ENCODE measurements around the gene GRIP1. TPM values are rescaled to one million over a fixed set of nuclear protein-coding genes. Genes with fewer than 3 reads are reported as not detected.

GRIP1 gene
- total RNA-seq, 1 experiment from 2014 or later: 0.23 TPM

GRCh38 chr12:66361703-66362102 is 317.2 kb downstream of the GRIP1 start:
- H3K4me3 ChIP-seq (ENCODE audit: low read depth, low read length): no peak overlapping the region
- Mint-ChIP-seq H3K36me3 (ENCODE audit: insufficient read depth, unreplicated experiment) (no peaks in the 10 kb centered on the region), H3K4me1 (ENCODE audit: low read depth, unreplicated experiment) (peaks cover 13% of the 10 kb centered on the region), H3K4me3 (ENCODE audit: unreplicated experiment) (no peak overlapping the region), H3K27me3 (ENCODE audit: insufficient read depth, unreplicated experiment) (peaks cover 2% of the 10 kb centered on the region), H3K27ac (ENCODE audit: unreplicated experiment) (no peak overlapping the region), H3K9me3 (ENCODE audit: unreplicated experiment) (no peaks in the 10 kb centered on the region)
- intact Hi-C loops (cut with micrococcal nuclease; ENCODE audit: unreplicated experiment): no loop called here
- peaks cover 17% of the 10 kb centered on the region for H3K4me1 ChIP-seq
- H3K27me3 ChIP-seq (replicated peaks; ENCODE audit: control insufficient read depth, insufficient read depth, low read length): no peaks in the 10 kb centered on the region
- BruUV-seq (replicated peaks): no TSS peak
- no peak for TF ChIP-seq CTCF (IDR thresholded peaks at IDR 0.05; ENCODE audit: insufficient read depth in 1 of 2, low read depth in 1 of 2, low read length in 1 of 2, severe bottlenecking in 1 of 2, unreplicated experiment in 1 of 2)
- no peaks in the 10 kb centered on the region for H3K9me3 ChIP-seq
- POLR2A ChIA-PET: no interaction called here
- DNase-seq: no peak
- CTCF ChIA-PET: interaction anchor here (0.9 kb wide), 1 partner anchor 10 kb away, joined by 6 read pairs; no protein-coding TSS in a partner anchor
- H3K36me3 ChIP-seq (ENCODE audit: control insufficient read depth, insufficient read depth, low read length): no peaks in the 10 kb centered on the region

GRCh38 chr12:66359300-66359699 is 319.6 kb downstream of the GRIP1 start:
- Histone ChIP-seq H3K27me3 (replicated peaks; ENCODE audit: control insufficient read depth, insufficient read depth, low read length) (no peaks in the 10 kb centered on the region), H3K9me3 (no peaks in the 10 kb centered on the region), H3K4me1 (no peaks in the 10 kb centered on the region), H3K36me3 (ENCODE audit: control insufficient read depth, insufficient read depth, low read length) (no peaks in the 10 kb centered on the region), H3K4me3 (ENCODE audit: low read depth, low read length) (no peak overlapping the region)
- ChIA-PET CTCF (no interaction called here), POLR2A (no interaction called here)
- no TSS peak for BruUV-seq (replicated peaks)
- H3K4me3 Mint-ChIP-seq (ENCODE audit: unreplicated experiment): no peak overlapping the region
- DNase-seq: no peak
- TF ChIP-seq CTCF (IDR thresholded peaks at IDR 0.05; ENCODE audit: insufficient read depth in 1 of 2, low read depth in 1 of 2, low read length in 1 of 2, severe bottlenecking in 1 of 2, unreplicated experiment in 1 of 2): no peak
- intact Hi-C loops (cut with micrococcal nuclease; ENCODE audit: unreplicated experiment): loop anchor here (5.0 kb wide), 1 partner anchor 33 kb away; no protein-coding TSS in a partner anchor
- no peaks in the 10 kb centered on the region for H3K4me1 Mint-ChIP-seq (ENCODE audit: low read depth, unreplicated experiment)
- H3K27ac Mint-ChIP-seq (ENCODE audit: unreplicated experiment): no peak overlapping the region
- H3K9me3 Mint-ChIP-seq (ENCODE audit: unreplicated experiment): no peaks in the 10 kb centered on the region
- no peaks in the 10 kb centered on the region for H3K27me3 Mint-ChIP-seq (ENCODE audit: insufficient read depth, unreplicated experiment)
- no peaks in the 10 kb centered on the region for H3K36me3 Mint-ChIP-seq (ENCODE audit: insufficient read depth, unreplicated experiment)

DNA sequence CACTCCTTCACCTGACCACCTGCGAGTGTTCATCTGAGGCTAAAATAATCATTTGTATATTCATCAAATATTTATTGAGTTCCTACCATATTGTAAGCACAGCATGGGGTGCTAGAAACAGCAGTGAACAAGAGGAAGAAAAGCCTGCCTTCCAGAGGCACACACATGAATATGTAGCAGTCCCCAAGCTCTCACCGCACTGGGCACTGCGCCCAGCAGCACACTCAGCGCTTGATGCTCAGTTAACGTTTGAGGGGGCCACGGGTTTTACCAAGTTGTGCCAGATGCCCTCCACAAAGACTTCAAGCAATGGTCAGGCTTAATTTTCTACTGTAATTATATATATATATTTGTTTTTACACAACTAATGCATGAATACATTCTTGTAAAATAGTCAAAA is 324.6 kb downstream of the GRIP1 start:
- no peak for TF ChIP-seq CTCF (IDR thresholded peaks at IDR 0.05; ENCODE audit: insufficient read depth in 1 of 2, low read depth in 1 of 2, low read length in 1 of 2, severe bottlenecking in 1 of 2, unreplicated experiment in 1 of 2)
- H3K36me3 ChIP-seq (ENCODE audit: control insufficient read depth, insufficient read depth, low read length): no peaks in the 10 kb centered on the region
- no TSS peak for BruUV-seq (replicated peaks)
- POLR2A ChIA-PET: interaction anchor here (0.5 kb wide), 1 partner anchor 184 kb away, joined by 3 read pairs; the partner anchor contains the start of gene TMBIM4
- intact Hi-C loops (cut with micrococcal nuclease; ENCODE audit: unreplicated experiment): loop anchor here (5.0 kb wide), 1 partner anchor 203 kb away; no protein-coding TSS in a partner anchor
- no peak for DNase-seq
- no peaks in the 10 kb centered on the region for H3K4me1 ChIP-seq
- Mint-ChIP-seq H3K36me3 (ENCODE audit: insufficient read depth, unreplicated experiment) (no peaks in the 10 kb centered on the region), H3K4me3 (ENCODE audit: unreplicated experiment) (no peak overlapping the region), H3K4me1 (ENCODE audit: low read depth, unreplicated experiment) (no peaks in the 10 kb centered on the region), H3K9me3 (ENCODE audit: unreplicated experiment) (no peaks in the 10 kb centered on the region), H3K27ac (ENCODE audit: unreplicated experiment) (no peak overlapping the region), H3K27me3 (ENCODE audit: insufficient read depth, unreplicated experiment) (no peaks in the 10 kb centered on the region)
- H3K4me3 ChIP-seq (ENCODE audit: low read depth, low read length): no peak overlapping the region
- CTCF ChIA-PET: no interaction called here
- no peaks in the 10 kb centered on the region for H3K27me3 ChIP-seq (replicated peaks; ENCODE audit: control insufficient read depth, insufficient read depth, low read length)
- no peaks in the 10 kb centered on the region for H3K9me3 ChIP-seq
